ENCODE results near the gene MRC2. TPM values are rescaled to one million over a fixed set of nuclear protein-coding genes. Genes with fewer than 3 reads are reported as not detected.
A peak's percentile ranks its signal among the peaks of the same experiment; 100 is the strongest.

The MRC2 gene
- total RNA-seq, 1 experiment from 2014 or later: 34.3 TPM

DNA sequence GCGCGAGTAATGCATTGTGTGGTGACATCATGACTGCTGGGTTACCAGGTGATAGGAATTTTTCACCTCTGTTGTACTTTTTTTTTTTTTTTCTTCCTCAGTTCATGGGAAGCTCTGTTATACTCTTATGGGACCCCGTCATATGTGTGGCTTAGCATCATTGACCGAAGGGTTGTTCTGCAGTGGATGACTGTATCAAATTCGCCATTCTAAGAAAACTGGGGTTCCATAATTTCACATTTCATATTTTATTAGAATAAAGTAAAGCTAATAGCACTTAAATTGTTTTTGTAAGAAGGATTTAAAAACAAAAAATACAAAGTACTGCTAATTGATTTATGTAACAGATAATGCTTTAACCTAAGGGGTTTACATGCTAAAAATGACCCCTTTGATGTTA, 32.0 kb upstream of the MRC2 start:
- CTCF ChIA-PET: no interaction called here
- no peaks in the 10 kb centered on the region for H3K9me3 ChIP-seq (ENCODE audit: low read depth, low read length, poor library complexity, severe bottlenecking)

DNA sequence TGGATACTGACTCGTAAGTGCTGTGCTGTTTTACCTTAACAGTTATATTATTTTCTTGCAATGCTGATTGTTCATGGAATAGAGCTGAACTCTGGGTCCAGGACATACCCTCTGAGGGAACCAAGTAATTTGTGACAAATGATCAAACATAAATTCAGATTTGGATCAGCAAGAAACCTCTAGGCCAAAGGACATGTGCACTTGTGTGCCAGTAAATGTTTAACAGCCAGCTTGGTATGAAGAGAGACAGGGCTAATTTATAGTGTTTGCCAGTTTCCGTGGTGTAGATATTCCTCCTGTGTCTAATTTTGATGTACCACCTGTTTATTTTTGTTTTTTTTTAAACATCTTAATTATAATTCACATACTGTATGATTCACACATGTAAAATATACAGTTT, 30.8 kb upstream of the MRC2 start:
- Histone ChIP-seq H3K27ac (ENCODE audit: low read depth, low read length, poor library complexity, severe bottlenecking) (no peak overlapping the region), H3K4me1 (ENCODE audit: insufficient read depth, low read length, poor library complexity, severe bottlenecking) (no peaks in the 10 kb centered on the region), H3K4me3 (ENCODE audit: low read depth, low read length, poor library complexity, severe bottlenecking) (no peak overlapping the region), H3K27me3 (replicated peaks; ENCODE audit: insufficient read depth, low read depth, low read length, poor library complexity) (no peaks in the 10 kb centered on the region), H3K36me3 (ENCODE audit: insufficient read depth, low read length, poor library complexity, severe bottlenecking) (peaks cover 40% of the 10 kb centered on the region), H3K9me3 (ENCODE audit: low read depth, low read length, poor library complexity, severe bottlenecking) (no peaks in the 10 kb centered on the region)
- intact Hi-C loops (cut with micrococcal nuclease; ENCODE audit: unreplicated experiment): no loop called here
- BruUV-seq (replicated peaks): TSS peak; percentile 6
- TF ChIP-seq EZH2 (IDR thresholded peaks at IDR 0.05; ENCODE audit: borderline replicate concordance, low read depth, low read length, poor library complexity, severe bottlenecking): no peak
- TF ChIP-seq, protein P1, sequence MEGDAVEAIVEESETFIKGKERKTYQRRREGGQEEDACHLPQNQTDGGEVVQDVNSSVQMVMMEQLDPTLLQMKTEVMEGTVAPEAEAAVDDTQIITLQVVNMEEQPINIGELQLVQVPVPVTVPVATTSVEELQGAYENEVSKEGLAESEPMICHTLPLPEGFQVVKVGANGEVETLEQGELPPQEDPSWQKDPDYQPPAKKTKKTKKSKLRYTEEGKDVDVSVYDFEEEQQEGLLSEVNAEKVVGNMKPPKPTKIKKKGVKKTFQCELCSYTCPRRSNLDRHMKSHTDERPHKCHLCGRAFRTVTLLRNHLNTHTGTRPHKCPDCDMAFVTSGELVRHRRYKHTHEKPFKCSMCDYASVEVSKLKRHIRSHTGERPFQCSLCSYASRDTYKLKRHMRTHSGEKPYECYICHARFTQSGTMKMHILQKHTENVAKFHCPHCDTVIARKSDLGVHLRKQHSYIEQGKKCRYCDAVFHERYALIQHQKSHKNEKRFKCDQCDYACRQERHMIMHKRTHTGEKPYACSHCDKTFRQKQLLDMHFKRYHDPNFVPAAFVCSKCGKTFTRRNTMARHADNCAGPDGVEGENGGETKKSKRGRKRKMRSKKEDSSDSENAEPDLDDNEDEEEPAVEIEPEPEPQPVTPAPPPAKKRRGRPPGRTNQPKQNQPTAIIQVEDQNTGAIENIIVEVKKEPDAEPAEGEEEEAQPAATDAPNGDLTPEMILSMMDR (conservative IDR thresholded peaks at IDR 0.05; ENCODE audit: low read depth, low read length): no peak
- ChIA-PET POLR2A (ENCODE audit: low non-redundant PET) (no interaction called here), CTCF (no interaction called here)
- DNase-seq (ENCODE audit: low spot score): no peak

More for the DNA sequence above, 32.0 kb upstream of the MRC2 start:
- TF ChIP-seq EZH2 (IDR thresholded peaks at IDR 0.05; ENCODE audit: borderline replicate concordance, low read depth, low read length, poor library complexity, severe bottlenecking): no peak
- TF ChIP-seq, protein P1 (conservative IDR thresholded peaks at IDR 0.05; ENCODE audit: low read depth, low read length): no peak
- H3K4me1 ChIP-seq (ENCODE audit: insufficient read depth, low read length, poor library complexity, severe bottlenecking): no peaks in the 10 kb centered on the region
- DNase-seq (ENCODE audit: low spot score): no peak
- H3K27ac ChIP-seq (ENCODE audit: low read depth, low read length, poor library complexity, severe bottlenecking): no peak overlapping the region
- POLR2A ChIA-PET (ENCODE audit: low non-redundant PET): no interaction called here
- intact Hi-C loops (cut with micrococcal nuclease; ENCODE audit: unreplicated experiment): no loop called here
- no peak overlapping the region for H3K4me3 ChIP-seq (ENCODE audit: low read depth, low read length, poor library complexity, severe bottlenecking)
- H3K27me3 ChIP-seq (replicated peaks; ENCODE audit: insufficient read depth, low read depth, low read length, poor library complexity): no peaks in the 10 kb centered on the region
- no TSS peak for BruUV-seq (replicated peaks)
- peaks cover 29% of the 10 kb centered on the region for H3K36me3 ChIP-seq (ENCODE audit: insufficient read depth, low read length, poor library complexity, severe bottlenecking)

DNA sequence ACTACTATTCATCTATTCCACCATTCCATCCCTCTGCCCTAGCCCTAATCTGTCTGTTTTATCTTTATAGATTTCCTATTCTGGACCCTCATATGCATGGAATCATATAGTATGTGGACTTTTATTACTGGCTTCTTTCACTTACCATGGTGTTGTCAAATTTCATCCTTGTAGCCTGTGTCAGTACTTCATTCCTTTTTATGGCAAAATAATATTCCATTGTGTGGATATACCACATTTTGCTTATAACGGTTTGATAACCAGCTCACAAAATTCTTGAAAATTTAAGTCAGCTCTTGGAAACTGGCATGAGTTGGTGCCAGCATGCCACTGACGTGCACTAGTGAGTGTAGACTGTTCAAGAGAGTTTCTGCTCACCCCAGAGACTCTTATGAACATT, 30.3 kb upstream of the MRC2 start:
- Histone ChIP-seq H3K27me3 (replicated peaks; ENCODE audit: insufficient read depth, low read depth, low read length, poor library complexity) (no peaks in the 10 kb centered on the region), H3K4me1 (ENCODE audit: insufficient read depth, low read length, poor library complexity, severe bottlenecking) (no peaks in the 10 kb centered on the region), H3K9me3 (ENCODE audit: low read depth, low read length, poor library complexity, severe bottlenecking) (no peaks in the 10 kb centered on the region), H3K36me3 (ENCODE audit: insufficient read depth, low read length, poor library complexity, severe bottlenecking) (peaks cover 41% of the 10 kb centered on the region), H3K27ac (ENCODE audit: low read depth, low read length, poor library complexity, severe bottlenecking) (no peak overlapping the region), H3K4me3 (ENCODE audit: low read depth, low read length, poor library complexity, severe bottlenecking) (no peak overlapping the region)
- no TSS peak for BruUV-seq (replicated peaks)
- intact Hi-C loops (cut with micrococcal nuclease; ENCODE audit: unreplicated experiment): no loop called here
- ChIA-PET CTCF (no interaction called here), POLR2A (ENCODE audit: low non-redundant PET) (no interaction called here)
- DNase-seq (ENCODE audit: low spot score): no peak
- TF ChIP-seq EZH2 (IDR thresholded peaks at IDR 0.05; ENCODE audit: borderline replicate concordance, low read depth, low read length, poor library complexity, severe bottlenecking): no peak
- TF ChIP-seq, protein P1 (conservative IDR thresholded peaks at IDR 0.05; ENCODE audit: low read depth, low read length): no peak
